HG03108 (cell line): ENCODE data around the gene FHAD1.

ENCODE experiments used
- ATAC-seq: cut with Tn5 transposase; IDR thresholded peaks from one replicate; pipeline ENCODE4 v1.9.1; 2021; ENCODE audit warnings: moderate library complexity; ENCODE audit not compliant: unreplicated experiment

The FHAD1 gene

DNA sequence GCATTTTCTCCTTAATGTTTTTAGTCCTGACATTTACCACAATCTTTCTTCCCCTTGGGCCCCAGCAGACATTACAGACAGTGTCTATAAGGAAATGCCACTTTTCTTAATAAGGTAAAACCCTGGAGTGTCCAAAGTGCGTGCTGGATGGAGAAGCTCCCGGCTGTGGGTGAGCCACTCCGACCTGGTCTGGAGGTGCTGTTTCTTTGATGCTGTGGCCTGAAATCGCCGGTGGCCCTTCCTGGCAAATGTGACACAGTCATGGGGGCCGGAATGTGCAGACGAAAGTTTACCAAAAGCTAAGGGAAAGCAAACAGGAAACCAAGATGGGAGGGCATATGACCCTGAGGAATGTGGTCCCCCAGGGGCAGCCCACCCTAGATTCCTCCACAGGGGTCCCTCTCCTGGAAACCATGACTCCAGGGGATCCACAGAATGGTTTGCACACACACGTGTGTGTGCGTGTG lies 77.9 kb downstream of the FHAD1 start:
- no peak for ATAC-seq

DNA sequence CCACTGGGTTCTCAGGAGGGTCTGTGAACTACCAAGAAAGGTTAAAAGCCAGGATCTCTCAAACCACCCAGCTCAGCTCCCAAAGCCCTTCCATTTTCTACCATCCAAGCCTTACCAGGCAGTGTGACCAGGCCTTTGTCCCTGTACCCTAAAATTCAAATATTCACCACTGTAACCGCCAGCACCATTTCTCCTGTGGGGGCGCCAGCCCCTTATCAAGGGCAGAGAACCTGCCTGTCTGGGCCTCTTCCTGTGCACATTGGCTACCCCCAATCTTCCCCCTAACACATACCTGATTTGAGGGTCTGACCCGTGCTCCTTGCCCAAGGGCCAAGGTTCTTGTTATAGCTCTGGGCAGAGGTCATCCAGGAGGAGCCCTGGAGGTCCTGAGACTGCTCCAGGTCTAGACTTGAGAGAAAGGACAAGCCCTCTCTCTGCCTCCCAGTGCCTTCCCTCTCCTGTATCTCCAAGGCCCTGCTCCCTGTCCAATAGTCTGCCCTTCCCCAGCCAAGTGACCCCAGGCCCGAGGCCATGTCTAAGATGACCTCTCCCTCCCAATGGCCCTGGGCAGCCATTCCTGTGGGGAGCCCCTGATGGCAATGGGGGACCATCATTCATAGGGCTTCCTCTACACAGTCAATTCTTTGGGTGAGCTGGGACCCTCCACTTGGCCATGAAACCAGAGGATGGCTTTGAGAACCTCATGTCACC lies 78.5 kb downstream of the FHAD1 start:
- no peak for ATAC-seq

- ATAC-seq, result no peak
These were observed 79.9 kb downstream of the FHAD1 start for GRCh38 chr1:15326691-15327588.

- no peak for ATAC-seq
These were observed 81.5 kb downstream of the FHAD1 start for GRCh38 chr1:15328351-15329103.

DNA sequence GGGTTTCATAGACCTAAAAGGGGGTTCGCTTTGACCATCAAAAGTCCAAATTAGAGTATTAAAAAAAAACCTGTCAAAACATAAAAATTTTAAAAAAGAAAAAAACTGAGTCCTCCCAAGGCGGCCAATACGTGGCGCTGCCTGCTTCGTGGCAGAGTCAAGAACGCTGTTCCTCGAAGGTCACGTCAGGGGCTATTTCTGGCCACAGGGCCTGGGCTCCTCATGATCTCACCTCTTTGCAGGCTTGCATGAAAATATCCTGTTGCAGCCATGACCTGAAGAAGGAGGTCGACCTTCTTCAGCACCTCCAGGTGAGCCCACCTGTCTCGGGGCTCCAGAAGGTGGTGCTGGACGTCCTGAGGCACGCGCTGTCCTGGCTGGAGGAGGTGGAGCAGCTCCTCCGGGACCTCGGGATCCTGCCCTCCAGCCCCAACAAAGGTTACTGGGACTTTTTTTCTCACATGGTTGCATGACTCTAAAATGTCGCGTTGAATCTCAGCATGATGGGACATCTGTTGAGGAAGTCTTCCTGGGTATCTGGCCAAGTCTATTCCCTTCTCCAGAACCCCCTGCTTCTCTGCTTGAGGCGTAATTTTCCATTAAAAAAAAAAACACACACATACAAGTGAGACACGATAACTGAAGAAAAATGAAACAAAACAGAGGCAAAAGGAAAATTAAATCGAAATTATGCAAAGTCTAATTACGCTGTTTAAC lies 82.2 kb downstream of the FHAD1 start:
- no peak for ATAC-seq

DNA sequence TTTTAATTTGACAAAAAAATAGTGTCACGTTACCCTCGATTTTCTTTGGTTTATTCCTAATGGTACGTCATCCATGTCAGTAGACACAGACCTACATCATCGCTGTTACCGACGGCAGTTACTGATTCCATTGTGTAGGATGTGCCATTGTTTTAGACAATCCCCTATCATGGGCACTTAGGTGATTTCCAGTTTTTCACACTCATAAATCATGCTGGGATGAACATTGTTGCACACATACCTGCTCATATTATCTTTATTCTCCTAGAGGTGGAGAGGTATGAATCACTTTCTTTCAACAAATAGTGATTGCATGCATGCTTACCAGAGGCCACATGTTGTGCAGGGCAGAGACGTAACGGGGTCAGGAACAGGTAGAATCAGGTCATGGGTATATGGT lies 83.0 kb downstream of the FHAD1 start:
- no peak for ATAC-seq

GRCh38 chr1:15331180-15331579 lies 84.2 kb downstream of the FHAD1 start:
- no peak for ATAC-seq

- ATAC-seq, result no peak
These were observed 84.7 kb downstream of the FHAD1 start for GRCh38 chr1:15331734-15332133.

GRCh38 chr1:15332525-15332924 lies 85.5 kb downstream of the FHAD1 start:
- no peak for ATAC-seq

- no peak for ATAC-seq
These were observed 86.1 kb downstream of the FHAD1 start for GRCh38 chr1:15332952-15333715.

- no peak for ATAC-seq
These were observed 88.0 kb downstream of the FHAD1 start for GRCh38 chr1:15334995-15335394.

DNA sequence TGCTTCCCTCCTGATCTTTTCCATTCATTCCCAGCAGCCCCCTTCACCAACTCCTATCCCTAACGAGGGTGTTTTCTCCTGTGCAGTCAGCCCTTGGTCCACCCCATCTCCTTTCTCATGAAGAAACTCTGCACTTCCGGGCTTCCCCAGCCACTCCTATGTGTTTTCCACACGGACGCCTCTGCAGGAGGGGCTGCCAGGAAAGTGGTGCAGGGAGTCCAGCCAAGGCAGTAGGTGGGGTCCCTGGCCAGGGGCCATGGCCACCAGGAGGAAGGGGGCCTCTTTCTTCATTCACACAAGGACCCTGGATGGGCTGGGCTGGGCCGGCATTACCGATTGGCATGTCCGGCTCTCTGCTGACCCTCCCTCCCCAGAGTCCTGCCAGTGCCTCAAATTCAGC lies 89.8 kb downstream of the FHAD1 start:
- no peak for ATAC-seq

DNA sequence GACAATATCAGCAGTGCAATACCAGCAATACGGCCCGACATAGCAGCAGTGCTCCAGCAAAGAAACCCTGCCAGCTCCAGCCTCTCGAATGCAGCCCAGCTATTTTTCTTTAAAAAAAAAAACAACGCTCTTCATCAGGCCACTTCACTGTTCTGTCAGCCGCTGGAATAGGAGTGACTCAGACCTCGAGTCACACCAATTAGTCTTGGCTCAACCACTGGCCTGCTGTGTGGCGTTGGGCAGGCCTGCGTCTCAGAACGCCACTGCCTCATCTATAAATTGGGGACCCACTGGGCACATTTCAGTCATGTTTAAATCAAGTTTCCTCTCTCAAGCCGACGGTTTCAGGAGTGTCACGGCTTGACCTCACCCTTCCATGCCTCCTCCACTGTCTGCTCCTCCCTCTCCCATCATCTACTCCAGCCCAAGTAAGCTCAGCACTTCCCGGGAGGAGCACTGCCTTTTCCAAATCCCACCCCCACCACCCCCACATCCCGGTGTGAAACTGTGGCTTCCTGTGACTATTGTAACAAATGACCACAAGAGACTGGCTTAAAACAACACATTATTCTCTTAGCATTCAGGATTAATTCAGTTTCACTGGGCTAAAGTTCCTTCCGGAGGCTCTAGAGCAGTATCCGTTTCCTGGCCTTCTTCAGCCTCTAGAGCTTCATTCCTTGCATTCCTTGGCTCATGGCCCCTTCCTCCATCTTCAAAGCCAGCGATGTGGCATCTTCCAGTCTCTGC lies 90.8 kb downstream of the FHAD1 start:
- ATAC-seq, result no peak

DNA sequence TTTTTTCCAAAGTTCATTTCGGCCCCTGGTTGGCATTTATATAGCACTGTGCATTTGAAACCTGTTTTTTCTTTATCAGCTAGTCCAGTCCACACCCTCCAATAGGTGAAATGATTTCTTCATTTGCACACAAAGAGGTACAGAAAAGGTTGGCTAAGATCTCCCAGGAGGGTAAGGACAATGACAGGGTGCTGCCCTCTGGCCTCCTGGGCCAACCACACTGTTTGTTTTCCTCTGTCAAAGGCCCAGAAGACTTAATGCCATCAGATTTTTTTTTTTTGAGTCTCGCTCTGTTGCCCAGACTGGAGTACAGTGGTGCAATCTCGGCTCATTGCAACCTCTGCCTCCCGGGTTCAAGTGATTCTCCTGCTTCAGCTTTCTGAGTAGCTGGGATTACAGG lies 92.5 kb downstream of the FHAD1 start:
- no peak for ATAC-seq

- ATAC-seq, result no peak
These were observed 94.2 kb downstream of the FHAD1 start for GRCh38 chr1:15341228-15341627.

GRCh38 chr1:15341634-15342407 lies 94.8 kb downstream of the FHAD1 start:
- no peak for ATAC-seq

DNA sequence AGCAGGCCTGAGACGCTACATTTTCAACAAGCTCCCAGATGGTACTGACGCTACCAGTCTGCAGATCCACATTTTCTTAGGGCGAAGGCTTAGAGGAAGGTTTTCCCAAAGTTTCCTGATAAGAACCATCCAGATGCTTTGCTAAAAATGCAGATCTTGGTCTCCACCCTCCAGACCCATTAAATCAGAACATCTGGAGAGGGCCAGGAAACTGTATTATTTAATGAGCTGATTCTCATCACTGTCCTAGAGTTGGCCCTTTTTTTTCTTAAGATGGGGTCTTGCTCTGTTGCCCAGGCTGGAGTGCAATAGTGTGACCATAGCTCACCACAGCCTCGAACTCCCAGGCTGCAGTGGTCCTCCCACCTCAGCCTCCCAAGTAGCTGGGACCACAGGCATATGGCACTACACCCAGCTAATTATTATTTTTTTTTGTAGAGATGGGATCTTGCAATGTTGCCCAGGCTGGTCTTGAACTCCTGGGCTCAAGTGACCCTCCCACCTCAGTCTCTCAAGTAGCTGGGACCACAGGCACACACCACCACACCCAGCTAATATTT lies 95.5 kb downstream of the FHAD1 start:
- ATAC-seq, result no peak

DNA sequence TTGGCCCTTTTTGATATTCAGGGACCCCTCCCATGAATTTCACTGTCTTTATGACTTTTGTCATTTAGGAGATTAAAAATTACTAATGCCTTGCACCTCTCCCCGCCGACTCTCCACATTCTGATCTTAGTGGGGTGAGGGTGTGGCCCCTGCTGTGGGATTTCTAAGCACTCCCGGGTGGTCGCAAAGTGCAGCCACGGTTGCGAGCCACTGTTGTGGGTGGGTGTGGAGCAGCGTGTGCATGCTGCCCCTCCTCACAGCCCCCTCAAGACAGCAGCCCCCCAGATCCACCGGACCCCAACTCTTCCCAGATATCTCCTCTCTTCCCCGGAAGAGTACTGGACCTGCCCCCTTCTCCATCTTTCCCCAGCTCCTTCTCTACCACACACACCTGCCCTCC lies 96.1 kb downstream of the FHAD1 start:
- no peak for ATAC-seq
